Measurements from ENCODE around the gene SEPTIN5.

DNA sequence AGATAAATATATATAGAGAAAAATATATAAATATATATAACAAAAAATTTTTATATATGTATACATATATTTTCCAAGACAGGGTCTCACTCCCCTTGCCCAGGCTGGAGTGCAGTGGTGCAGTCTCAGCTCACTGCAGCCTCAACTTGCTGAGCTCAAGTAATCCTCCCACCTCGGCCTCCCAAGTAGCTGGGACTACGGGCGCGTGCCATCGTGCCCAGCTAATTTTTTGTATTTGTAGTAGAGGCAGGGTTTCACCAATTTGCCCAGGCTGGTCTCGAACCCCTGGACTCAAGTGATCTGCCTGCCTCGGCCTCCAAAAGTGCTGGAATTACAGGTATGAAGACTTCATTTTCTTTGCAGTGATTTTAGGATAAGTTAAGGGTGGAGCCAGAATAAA is 38.9 kb upstream of the SEPTIN5 start:
- TF ChIP-seq EZH2 (IDR thresholded peaks at IDR 0.05; ENCODE audit: insufficient read depth, low read length) = no peak
- TF ChIP-seq, protein P1, sequence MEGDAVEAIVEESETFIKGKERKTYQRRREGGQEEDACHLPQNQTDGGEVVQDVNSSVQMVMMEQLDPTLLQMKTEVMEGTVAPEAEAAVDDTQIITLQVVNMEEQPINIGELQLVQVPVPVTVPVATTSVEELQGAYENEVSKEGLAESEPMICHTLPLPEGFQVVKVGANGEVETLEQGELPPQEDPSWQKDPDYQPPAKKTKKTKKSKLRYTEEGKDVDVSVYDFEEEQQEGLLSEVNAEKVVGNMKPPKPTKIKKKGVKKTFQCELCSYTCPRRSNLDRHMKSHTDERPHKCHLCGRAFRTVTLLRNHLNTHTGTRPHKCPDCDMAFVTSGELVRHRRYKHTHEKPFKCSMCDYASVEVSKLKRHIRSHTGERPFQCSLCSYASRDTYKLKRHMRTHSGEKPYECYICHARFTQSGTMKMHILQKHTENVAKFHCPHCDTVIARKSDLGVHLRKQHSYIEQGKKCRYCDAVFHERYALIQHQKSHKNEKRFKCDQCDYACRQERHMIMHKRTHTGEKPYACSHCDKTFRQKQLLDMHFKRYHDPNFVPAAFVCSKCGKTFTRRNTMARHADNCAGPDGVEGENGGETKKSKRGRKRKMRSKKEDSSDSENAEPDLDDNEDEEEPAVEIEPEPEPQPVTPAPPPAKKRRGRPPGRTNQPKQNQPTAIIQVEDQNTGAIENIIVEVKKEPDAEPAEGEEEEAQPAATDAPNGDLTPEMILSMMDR (IDR thresholded peaks at IDR 0.05; ENCODE audit: insufficient read depth, low read depth, low read length) = no peak

Measured in astrocyte (in vitro differentiated cells and primary cell).